ENCODE data around the gene MLX.

GRCh38 chr17:42535155-42536047 lies 31.5 kb upstream of the MLX start:
- no peak for TF ChIP-seq GATA3 (IDR thresholded peaks at IDR 0.05; ENCODE audit: low read depth, low read length)
- no peak for TF ChIP-seq GATA2 (IDR thresholded peaks at IDR 0.05; ENCODE audit: low read depth, low read length)
